ENCODE data around the gene TRIM54. TPM values are rescaled to one million over a fixed set of nuclear protein-coding genes. Genes with fewer than 3 reads are reported as not detected.

TRIM54 gene
- total RNA-seq: not detected in 2 replicates
- long read RNA-seq: 0 reads

DNA sequence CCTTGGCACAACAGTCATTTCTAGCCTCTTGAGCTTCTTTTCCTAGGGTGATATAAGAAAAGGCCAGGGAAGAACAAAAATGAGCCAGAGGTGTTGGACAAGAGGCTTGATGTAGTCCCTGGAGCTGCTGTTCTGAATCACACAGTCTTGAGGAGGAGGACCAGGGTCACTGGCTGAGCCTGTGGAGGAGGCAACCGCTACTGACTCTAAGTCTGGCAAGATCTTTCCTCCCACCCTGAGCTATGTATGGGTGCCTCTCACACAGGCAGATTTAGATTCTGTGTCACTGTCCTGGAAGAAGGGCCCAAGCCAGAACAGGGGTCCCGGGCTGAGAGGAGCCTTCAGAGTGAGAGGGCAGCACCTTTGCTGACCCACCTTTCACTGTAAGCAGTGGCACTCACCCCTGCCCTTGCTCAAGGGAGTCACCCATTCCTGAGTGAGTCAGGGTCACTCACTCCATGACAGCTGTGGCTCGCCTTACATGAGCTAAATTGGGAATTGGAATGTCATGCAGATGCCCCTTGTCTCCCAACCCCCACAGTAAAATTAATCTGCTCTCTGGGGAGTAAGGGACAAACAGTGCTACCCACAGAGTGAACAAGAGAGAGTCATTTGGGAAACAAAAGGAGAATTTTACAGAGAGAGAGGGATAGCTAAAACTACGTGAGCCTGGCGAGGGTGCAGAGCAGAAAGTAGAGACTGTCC is at the start of gene TRIM54:
TSS of gene TRIM54 (plus strand) at position 575 of the 705 bp plus-strand sequence. CDS start 303 bp downstream, outside the sequence.
- H3K4me3 Mint-ChIP-seq (ENCODE audit: unreplicated experiment): no peak within 1 kb of the TSS
- peaks cover 2% of the 10 kb centered on the region for H3K4me1 Mint-ChIP-seq (ENCODE audit: unreplicated experiment)
- H3K9me3 Mint-ChIP-seq (ENCODE audit: unreplicated experiment): no peaks in the 10 kb centered on the region
- no peak for DNase-seq (ENCODE audit: extremely low spot score, unreplicated experiment)
- no peaks in the 10 kb centered on the region for H3K36me3 Mint-ChIP-seq (ENCODE audit: unreplicated experiment)
- TF ChIP-seq CTCF (IDR thresholded peaks at IDR 0.05): no peak
- H3K27me3 Mint-ChIP-seq (ENCODE audit: unreplicated experiment): peaks cover 78% of the 10 kb centered on the region
- H3K27ac Mint-ChIP-seq (ENCODE audit: unreplicated experiment): no peak within 1 kb of the TSS

DNA sequence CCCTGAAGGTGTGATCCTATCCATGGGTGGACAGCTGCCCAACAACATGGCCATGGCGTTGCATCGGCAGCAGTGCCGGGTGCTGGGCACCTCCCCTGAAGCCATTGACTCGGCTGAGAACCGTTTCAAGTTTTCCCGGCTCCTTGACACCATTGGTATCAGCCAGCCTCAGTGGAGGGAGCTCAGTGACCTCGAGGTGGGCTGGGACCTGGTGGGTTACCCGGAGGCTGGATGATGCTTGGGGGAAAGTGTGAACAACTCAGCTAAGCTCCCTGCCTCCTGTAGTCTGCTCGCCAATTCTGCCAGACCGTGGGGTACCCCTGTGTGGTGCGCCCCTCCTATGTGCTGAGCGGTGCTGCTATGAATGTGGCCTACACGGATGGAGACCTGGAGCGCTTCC is 48.9 kb upstream of the TRIM54 start:
- Mint-ChIP-seq H3K9me3 (ENCODE audit: unreplicated experiment) (no peaks in the 10 kb centered on the region), H3K36me3 (ENCODE audit: unreplicated experiment) (peaks cover 63% of the 10 kb centered on the region), H3K4me1 (ENCODE audit: unreplicated experiment) (no peaks in the 10 kb centered on the region), H3K27ac (ENCODE audit: unreplicated experiment) (no peak overlapping the region), H3K27me3 (ENCODE audit: unreplicated experiment) (no peaks in the 10 kb centered on the region), H3K4me3 (ENCODE audit: unreplicated experiment) (no peak overlapping the region)
- no peak for DNase-seq (ENCODE audit: extremely low spot score, unreplicated experiment)
- TF ChIP-seq CTCF (IDR thresholded peaks at IDR 0.05): no peak

GRCh38 chr2:27236136-27236535 is 46.1 kb upstream of the TRIM54 start:
- Mint-ChIP-seq H3K4me1 (ENCODE audit: unreplicated experiment) (no peaks in the 10 kb centered on the region), H3K4me3 (ENCODE audit: unreplicated experiment) (no peak overlapping the region), H3K27me3 (ENCODE audit: unreplicated experiment) (no peaks in the 10 kb centered on the region), H3K36me3 (ENCODE audit: unreplicated experiment) (peaks cover 74% of the 10 kb centered on the region), H3K9me3 (ENCODE audit: unreplicated experiment) (no peaks in the 10 kb centered on the region), H3K27ac (ENCODE audit: unreplicated experiment) (no peak overlapping the region)
- no peak for DNase-seq (ENCODE audit: extremely low spot score, unreplicated experiment)
- no peak for TF ChIP-seq CTCF (IDR thresholded peaks at IDR 0.05)

- no peaks in the 10 kb centered on the region for H3K27me3 Mint-ChIP-seq (ENCODE audit: unreplicated experiment)
These were observed 45.6 kb upstream of the TRIM54 start for GRCh38 chr2:27236626-27237025.

More at GRCh38 chr2:27236626-27237025, 45.6 kb upstream of the TRIM54 start:
- Mint-ChIP-seq H3K9me3 (ENCODE audit: unreplicated experiment) (no peaks in the 10 kb centered on the region), H3K4me1 (ENCODE audit: unreplicated experiment) (no peaks in the 10 kb centered on the region), H3K27ac (ENCODE audit: unreplicated experiment) (no peak overlapping the region), H3K36me3 (ENCODE audit: unreplicated experiment) (peaks cover 75% of the 10 kb centered on the region), H3K4me3 (ENCODE audit: unreplicated experiment) (no peak overlapping the region)
- no peak for DNase-seq (ENCODE audit: extremely low spot score, unreplicated experiment)
- no peak for TF ChIP-seq CTCF (IDR thresholded peaks at IDR 0.05)
